K562 (cell line): ENCODE measurements around the gene C16orf89. TPM values are rescaled to one million over a fixed set of nuclear protein-coding genes. Genes with fewer than 3 reads are reported as not detected.

Experiments used
- ATAC-seq: fragments of 200-7000 bp; cut with Tn5 transposase; 3 replicates; pipeline ENCODE4 v1.9.1; 2020; ENCODE audit warnings: moderate library complexity
- BruUV-seq: library from RNA; stranded (reverse); fragments of 400-500 nt; replicated peaks from 2 replicates; lab custom pipeline; 2021; lab: Mats Ljungman, UMichigan
- CTCF ChIA-PET: fragments of 300-600 bp; formaldehyde crosslinking; extraction: SDS; loops from one replicate; lab custom pipeline; 2021; ENCODE audit warnings: low intra/inter-chr PET ratio; lab: Yijun Ruan, JAX
- POLR2A ChIA-PET: fragments of 300-600, 350-650 bp; sonication (Branson Sonifier 250); formaldehyde crosslinking; extraction: SDS; loops from one replicate; lab custom pipeline; 2021; ENCODE audit warnings: antibody characterized with exemption, inconsistent platforms; lab: Yijun Ruan, JAX
- DNase-seq, 4 experiments: peaks; one replicate each; pipeline versions ENCODE4 v3.0.0 to v3.0.0-alpha.2; 2011 to 2018; ENCODE audit warnings: low spot score in 3 of 4, mixed read lengths in 3 of 4; ENCODE audit errors: extremely low read depth in 1 of 4
- FAIRE-seq: peaks from 2 replicates; lab custom pipeline; 2011; peaks lifted over from hg19 to GRCh38; lab: Jason Lieb, UNC
- H2AFZ ChIP-seq: 2 replicates; pipeline ENCODE4 v1.6.0; 2011; ENCODE audit warnings: low read depth, low read length, control low read depth, inconsistent platforms
- H3K27ac ChIP-seq: fragments of 200-600 bp; 3 replicates; pipeline ENCODE4 v1.8.0; 2011; ENCODE audit warnings: low read depth, mild to moderate bottlenecking, control low read depth, inconsistent platforms, low read length, moderate library complexity, mixed read lengths; ENCODE audit errors: extremely low read depth
- H3K27me3 ChIP-seq, 2 experiments: fragments of 300-600 bp in 1 of 2; 2 replicates in 1 of 2; 3 replicates in 1 of 2; pipeline versions ENCODE4 v1.6.0 to v1.8.0; 2011; ENCODE audit warnings: inconsistent platforms in 2 of 2, low read length in 2 of 2, mild to moderate bottlenecking in 1 of 2, mixed read lengths in 1 of 2, moderate library complexity in 1 of 2; ENCODE audit not compliant: control insufficient read depth in 2 of 2, insufficient read depth in 2 of 2
- H3K36me3 ChIP-seq: fragments of 300-600 bp; 3 replicates; pipeline ENCODE4 v1.8.0; 2011; ENCODE audit warnings: mild to moderate bottlenecking, low read length, inconsistent platforms; ENCODE audit not compliant: control insufficient read depth, insufficient read depth
- H3K4me1 ChIP-seq, 2 experiments: fragments of 200-600 bp in 1 of 2; replicated peaks in 1 of 2; 2 replicates in 1 of 2; 3 replicates in 1 of 2; pipeline versions ENCODE4 v1.5.1 to v1.8.0; 2011; ENCODE audit warnings: inconsistent platforms in 2 of 2, low read length in 2 of 2, mild to moderate bottlenecking in 1 of 2, mixed read lengths in 1 of 2, moderate library complexity in 1 of 2; ENCODE audit not compliant: control insufficient read depth in 2 of 2, insufficient read depth in 2 of 2
- H3K4me2 ChIP-seq: 2 replicates; pipeline ENCODE4 v1.6.1; 2011; ENCODE audit warnings: low read length, control low read depth, inconsistent platforms, mixed read lengths; ENCODE audit not compliant: insufficient read depth
- H3K4me3 ChIP-seq: fragments of 200-600 bp; sonication (generic), shearing (Covaris generic); 2 replicates; pipeline ENCODE4 v1.5.1; 2016; ENCODE audit warnings: control low read depth, inconsistent platforms
- H3K79me2 ChIP-seq: fragments of 200-600 bp; 3 replicates; pipeline ENCODE4 v1.8.0; 2011; ENCODE audit warnings: low read length, inconsistent platforms; ENCODE audit not compliant: control insufficient read depth, insufficient read depth
- H3K9ac ChIP-seq, 2 experiments: 2 replicates each; pipeline versions ENCODE4 v1.6.0 to v1.6.1; 2011; ENCODE audit warnings: low read depth in 2 of 2, low read length in 2 of 2, control low read depth in 1 of 2, inconsistent platforms in 1 of 2, mild to moderate bottlenecking in 1 of 2, mixed read lengths in 1 of 2; ENCODE audit not compliant: insufficient read depth in 1 of 2
- H3K9me1 ChIP-seq: one replicate; pipeline ENCODE4 v1.6.0; 2011; ENCODE audit warnings: inconsistent platforms, mild to moderate bottlenecking, low read length, moderate library complexity; ENCODE audit not compliant: control insufficient read depth, insufficient read depth
- H3K9me3 ChIP-seq: replicated peaks from 2 replicates; pipeline ENCODE4 v1.5.1; 2011; ENCODE audit warnings: low read depth, low read length, inconsistent platforms; ENCODE audit not compliant: control insufficient read depth, insufficient read depth
- H4K20me1 ChIP-seq: replicated peaks from 2 replicates; pipeline ENCODE4 v1.6.1; 2011; ENCODE audit warnings: low read length, inconsistent platforms, mixed read lengths; ENCODE audit not compliant: control insufficient read depth, insufficient read depth
- MAFF ChIP-seq: IDR thresholded peaks from 2 replicates; pipeline ENCODE4 v1.6.1; 2012; ENCODE audit warnings: low read length, improper control_type of control experiment
- NCOA1 ChIP-seq: fragments of 450-650 bp; IDR thresholded peaks from 2 replicates; pipeline ENCODE4 v1.6.1; 2016; ENCODE audit warnings: low read depth
- RBM25 ChIP-seq: fragments of 200-400 bp; formaldehyde crosslinking; IDR thresholded peaks from 2 replicates; pipeline ENCODE4 v1.6.1; 2018; ENCODE audit warnings: low read length, low read depth, moderate library complexity; ENCODE audit not compliant: severe bottlenecking
- ZNF76 ChIP-seq: fragments of 250-450 bp; sonication (Bioruptor Pico); IDR thresholded peaks from 2 replicates; pipeline ENCODE4 v1.4.0; 2020; ENCODE audit warnings: mild to moderate bottlenecking, moderate library complexity, borderline replicate concordance
- WGBS: fragments of 100-300 bp; shearing (Covaris generic); methylation state at CpG from one replicate; pipeline ENCODE4 v1.1.6; 2016; ENCODE audit warnings: low coverage, mixed read lengths; ENCODE audit not compliant: insufficient coverage; ENCODE audit errors: missing lambda C conversion rate; 5-methylcytosine and 5-hydroxymethylcytosine counted together
- in situ Hi-C: fragments of 300-500 bp; cut with MboI; formaldehyde crosslinking; loops from 4 replicates; pipeline ENCODE4 v1.15.0; 2018; ENCODE audit warnings: inconsistent platforms, mixed read lengths
- intact Hi-C: fragments of 100-400 bp; cut with micrococcal nuclease; formaldehyde crosslinking; loops from 2 replicates; pipeline ENCODE4 v1.14.2; 2022
- polyA plus RNA-seq, 8 experiments: library from polyadenylated mRNA; depleted of rRNA in 4 of 8; stranded (reverse) in 5 of 8; unstranded in 3 of 8; fragments of >200 nt; fragmentation: Nextera tagmentation in 2 of 8; fragmentation: Illumina TruSeq in 1 of 8; extraction: Ambion mirVana in 2 of 8; extraction: Trizol in 1 of 8; gene quantifications; 2 replicates each; pipeline versions ENCODE4 v1.2.1 to v1.2.3, GENCODE V29; 2011 to 2014; ENCODE audit warnings: inconsistent platforms in 1 of 8, missing spikeins in 1 of 8
- total RNA-seq, 7 experiments: library from RNA; depleted of rRNA in 6 of 7; stranded (reverse); fragments of >200 nt in 6 of 7; fragmentation: Illumina TruSeq in 2 of 7; extraction: Trizol in 2 of 7; gene quantifications; 2 replicates each; pipeline versions ENCODE4 v1.2.1 to v1.2.3, GENCODE V29; 2011 to 2021; ENCODE audit warnings: low replicate concordance in 1 of 7
- TF ChIP-seq, protein P1 (sequence below), 3 experiments: fragments of 200-800 bp in 1 of 3; fragments of 250-450 bp in 1 of 3; fragments of 450-650 bp in 1 of 3; sonication (Bioruptor Pico) in 1 of 3; sonication (Bioruptor generic) in 1 of 3; formaldehyde crosslinking in 1 of 3; IDR thresholded peaks; 2 replicates each; pipeline versions ENCODE4 v1.6.1 to v1.8.0; 2016 to 2022; ENCODE audit warnings: mild to moderate bottlenecking in 2 of 3, missing genetic modification characterization in 2 of 3, missing compliant biosample characterization in 1 of 3, moderate library complexity in 1 of 3
- TF ChIP-seq, protein P2 (sequence below): sonication (generic); formaldehyde crosslinking; IDR thresholded peaks from 2 replicates; pipeline ENCODE4 v1.8.0; 2022; ENCODE audit warnings: mild to moderate bottlenecking, missing genetic modification reagents

The C16orf89 gene
- total and polyA plus RNA-seq, 9 of the 15 experiments (the other 6 are each of a cell fraction or from before 2014, with no cell fraction given) = not detected

DNA sequence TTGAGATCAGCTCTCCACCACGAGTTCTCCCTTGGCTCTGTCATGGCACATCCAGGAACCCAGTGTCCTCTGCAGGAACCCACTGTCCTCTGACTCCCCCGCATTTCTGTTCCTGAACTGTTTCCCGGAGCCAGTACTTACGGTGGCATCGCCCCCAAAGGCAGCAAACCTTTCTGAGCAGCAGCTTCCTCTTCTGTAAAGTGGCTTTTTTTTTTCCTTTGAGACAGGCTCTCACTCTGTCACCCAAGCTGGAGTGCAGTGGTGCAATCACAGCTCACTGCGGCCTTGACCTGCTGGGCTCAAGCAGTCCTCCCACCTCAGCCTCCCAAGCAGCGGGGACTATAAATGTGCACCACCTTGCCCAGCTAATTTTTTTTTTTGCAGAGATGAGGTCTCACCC, 64.2 kb downstream of the C16orf89 start:
- TF ChIP-seq NCOA1 (no peak), ZNF76 (no peak), MAFF (no peak), RBM25 (no peak)
- TF ChIP-seq, protein P1, sequence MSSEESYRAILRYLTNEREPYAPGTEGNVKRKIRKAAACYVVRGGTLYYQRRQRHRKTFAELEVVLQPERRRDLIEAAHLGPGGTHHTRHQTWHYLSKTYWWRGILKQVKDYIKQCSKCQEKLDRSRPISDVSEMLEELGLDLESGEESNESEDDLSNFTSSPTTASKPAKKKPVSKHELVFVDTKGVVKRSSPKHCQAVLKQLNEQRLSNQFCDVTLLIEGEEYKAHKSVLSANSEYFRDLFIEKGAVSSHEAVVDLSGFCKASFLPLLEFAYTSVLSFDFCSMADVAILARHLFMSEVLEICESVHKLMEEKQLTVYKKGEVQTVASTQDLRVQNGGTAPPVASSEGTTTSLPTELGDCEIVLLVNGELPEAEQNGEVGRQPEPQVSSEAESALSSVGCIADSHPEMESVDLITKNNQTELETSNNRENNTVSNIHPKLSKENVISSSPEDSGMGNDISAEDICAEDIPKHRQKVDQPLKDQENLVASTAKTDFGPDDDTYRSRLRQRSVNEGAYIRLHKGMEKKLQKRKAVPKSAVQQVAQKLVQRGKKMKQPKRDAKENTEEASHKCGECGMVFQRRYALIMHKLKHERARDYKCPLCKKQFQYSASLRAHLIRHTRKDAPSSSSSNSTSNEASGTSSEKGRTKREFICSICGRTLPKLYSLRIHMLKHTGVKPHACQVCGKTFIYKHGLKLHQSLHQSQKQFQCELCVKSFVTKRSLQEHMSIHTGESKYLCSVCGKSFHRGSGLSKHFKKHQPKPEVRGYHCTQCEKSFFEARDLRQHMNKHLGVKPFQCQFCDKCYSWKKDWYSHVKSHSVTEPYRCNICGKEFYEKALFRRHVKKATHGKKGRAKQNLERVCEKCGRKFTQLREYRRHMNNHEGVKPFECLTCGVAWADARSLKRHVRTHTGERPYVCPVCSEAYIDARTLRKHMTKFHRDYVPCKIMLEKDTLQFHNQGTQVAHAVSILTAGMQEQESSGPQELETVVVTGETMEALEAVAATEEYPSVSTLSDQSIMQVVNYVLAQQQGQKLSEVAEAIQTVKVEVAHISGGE (CRISPR knock-in tag; IDR thresholded peaks at IDR 0.05) = no peak
- TF ChIP-seq, protein P2, sequence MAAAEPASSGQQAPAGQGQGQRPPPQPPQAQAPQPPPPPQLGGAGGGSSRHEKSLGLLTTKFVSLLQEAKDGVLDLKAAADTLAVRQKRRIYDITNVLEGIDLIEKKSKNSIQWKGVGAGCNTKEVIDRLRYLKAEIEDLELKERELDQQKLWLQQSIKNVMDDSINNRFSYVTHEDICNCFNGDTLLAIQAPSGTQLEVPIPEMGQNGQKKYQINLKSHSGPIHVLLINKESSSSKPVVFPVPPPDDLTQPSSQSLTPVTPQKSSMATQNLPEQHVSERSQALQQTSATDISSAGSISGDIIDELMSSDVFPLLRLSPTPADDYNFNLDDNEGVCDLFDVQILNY = no peak
- POLR2A ChIA-PET = no interaction called here
- H3K4me3 ChIP-seq = no peak overlapping the region
- in situ Hi-C loops = no loop called here
- BruUV-seq = no TSS peak
- no peaks in the 10 kb centered on the region for H3K79me2 ChIP-seq
- H3K9ac ChIP-seq = no peak overlapping the region
- H4K20me1 ChIP-seq = peaks cover 2% of the 10 kb centered on the region; the same call in 1 of the 2 replicates
- H3K9me1 ChIP-seq = no peaks in the 10 kb centered on the region
- H2AFZ ChIP-seq = no peak overlapping the region
- FAIRE-seq (no peak), DNase-seq (no peak), ATAC-seq (no peak)
- intact Hi-C loops = no loop called here
- H3K27ac ChIP-seq = no peak overlapping the region
- CTCF ChIA-PET = no interaction called here
- no peaks in the 10 kb centered on the region for H3K9me3 ChIP-seq
- H3K27me3 ChIP-seq = peaks cover 40 to 71% of the 10 kb centered on the region in 2 experiments; a peak in 4 of 5 replicates
- no peak overlapping the region for H3K4me2 ChIP-seq
- H3K4me1 ChIP-seq = peaks cover 0 to 6% of the 10 kb centered on the region in 2 experiments; a peak in 2 of 5 replicates
- H3K36me3 ChIP-seq = no peaks in the 10 kb centered on the region
- 23% methylated on average over 7 of the region's 7 CpGs for WGBS
